GM18498 (cell line): ENCODE data around the gene CCDC69.
"Not testable (repeated sequence)": the region's sequence is repeated elsewhere in the genome, so short reads cannot be mapped to it uniquely, and the experiment has no call there.

Experiments
- ATAC-seq: cut with Tn5 transposase; IDR thresholded peaks from one replicate; pipeline ENCODE4 v1.9.1; 2021; ENCODE audit warnings: mild to moderate bottlenecking, moderate library complexity; ENCODE audit not compliant: unreplicated experiment

CCDC69 gene

GRCh38 chr5:151223447-151224264 is at the start of gene CCDC69:
Gene CCDC69 (minus strand): TSS chr5:151224092. CDS start chr5:151223970, 122 bp downstream.
- peak; percentile 85 for ATAC-seq

GRCh38 chr5:151271336-151271735 is 47.4 kb upstream of the CCDC69 start:
- ATAC-seq, result no peak

GRCh38 chr5:151270599-151270998 is 46.7 kb upstream of the CCDC69 start:
- peak; percentile 78 for ATAC-seq

GRCh38 chr5:151267491-151268260 is 43.8 kb upstream of the CCDC69 start:
- ATAC-seq, result no peak

- ATAC-seq, result peak; percentile 59
Measured at GRCh38 chr5:151264113-151264512, 40.2 kb upstream of the CCDC69 start.

- no peak for ATAC-seq
Measured at GRCh38 chr5:151262532-151262931, 38.6 kb upstream of the CCDC69 start.

- ATAC-seq, result no peak
Measured at GRCh38 chr5:151259931-151260330, 36.0 kb upstream of the CCDC69 start.

- no peak for ATAC-seq
Measured at GRCh38 chr5:151258816-151259215, 34.9 kb upstream of the CCDC69 start.

GRCh38 chr5:151258201-151258611 is 34.3 kb upstream of the CCDC69 start:
- ATAC-seq, result no peak

- peak; percentile 31 for ATAC-seq
Measured at GRCh38 chr5:151257731-151258181, 33.9 kb upstream of the CCDC69 start.

GRCh38 chr5:151255621-151256286 is 31.9 kb upstream of the CCDC69 start:
- ATAC-seq, result peak; percentile 36

GRCh38 chr5:151254990-151255389 is 31.1 kb upstream of the CCDC69 start:
- ATAC-seq, result not testable (repeated sequence)

- ATAC-seq, result no peak
Measured at GRCh38 chr5:151254556-151254955, 30.7 kb upstream of the CCDC69 start.

GRCh38 chr5:151253605-151253950 is 29.7 kb upstream of the CCDC69 start:
- ATAC-seq, result no peak

- ATAC-seq, result peak; percentile 79
Measured at GRCh38 chr5:151252762-151253604, 29.1 kb upstream of the CCDC69 start, which contains the start of gene GM2A. Gene GM2A (plus strand): TSS chr5:151253185. CDS start chr5:151253217, 32 bp downstream.

GRCh38 chr5:151251621-151252020 is 27.7 kb upstream of the CCDC69 start:
- ATAC-seq, result no peak

- ATAC-seq, result no peak
Measured at GRCh38 chr5:151251001-151251551, 27.2 kb upstream of the CCDC69 start.

GRCh38 chr5:151250346-151251000 is 26.6 kb upstream of the CCDC69 start:
- ATAC-seq, result no peak

- no peak for ATAC-seq
Measured at GRCh38 chr5:151249281-151249680, 25.4 kb upstream of the CCDC69 start.

- ATAC-seq, result no peak
Measured at GRCh38 chr5:151248651-151249050, 24.8 kb upstream of the CCDC69 start.
